Small intestine (tissue), 7 donors: ENCODE measurements around the gene TMEM151B. TPM values are rescaled to one million over a fixed set of nuclear protein-coding genes. Genes with fewer than 3 reads are reported as not detected.
A peak's percentile ranks its signal among the peaks of the same experiment; 100 is the strongest.

Source experiments
- DNase-seq, 2 donors: peaks; one replicate each; pipeline versions ENCODE4 v3.0.0 to v3.0.0-alpha.2; 2013
- FAIRE-seq: peaks from 2 replicates; lab custom pipeline; 2012; peaks lifted over from hg19 to GRCh38; lab: Jason Lieb, UNC
- H3K27ac ChIP-seq, 3 donors: one replicate each; pipeline ENCODE4 v1.5.1; 2013; ENCODE audit warnings: low read length in 2 of 3, mild to moderate bottlenecking in 2 of 3, control low read depth in 1 of 3, inconsistent platforms in 1 of 3, low read depth in 1 of 3, moderate library complexity in 1 of 3
- H3K27me3 ChIP-seq, 3 donors: one replicate each; pipeline ENCODE4 v1.6.1; 2013; ENCODE audit warnings: low read length in 3 of 3, inconsistent platforms in 1 of 3; ENCODE audit not compliant: control insufficient read depth in 3 of 3, insufficient read depth in 3 of 3
- H3K36me3 ChIP-seq, 3 donors: one replicate each; pipeline ENCODE4 v1.6.1; 2013; ENCODE audit warnings: low read length in 3 of 3, inconsistent platforms in 1 of 3, low read depth in 1 of 3, mild to moderate bottlenecking in 1 of 3, moderate library complexity in 1 of 3; ENCODE audit not compliant: control insufficient read depth in 3 of 3, insufficient read depth in 2 of 3
- H3K4me1 ChIP-seq, 3 donors: one replicate each; pipeline ENCODE4 v1.6.1; 2013; ENCODE audit warnings: low read length in 2 of 3, inconsistent platforms in 1 of 3, low read depth in 1 of 3, mild to moderate bottlenecking in 1 of 3, moderate library complexity in 1 of 3; ENCODE audit not compliant: control insufficient read depth in 3 of 3, insufficient read depth in 2 of 3
- H3K4me3 ChIP-seq, 3 donors: one replicate each; pipeline ENCODE4 v1.5.1; 2013; ENCODE audit warnings: low read length in 3 of 3, control low read depth in 1 of 3, inconsistent platforms in 1 of 3, low read depth in 1 of 3, mild to moderate bottlenecking in 1 of 3, moderate library complexity in 1 of 3
- H3K9me3 ChIP-seq, 2 donors: one replicate each; pipeline ENCODE4 v1.6.1; 2013; ENCODE audit warnings: low read depth in 1 of 2, low read length in 1 of 2; ENCODE audit not compliant: control insufficient read depth in 2 of 2, insufficient read depth in 1 of 2
- WGBS, 3 donors: extraction: QIAGEN DNeasy Blood & Tissue Kit; methylation state at CpG; one replicate each; pipeline ENCODE4 v1.1.7; 2013; 5-methylcytosine and 5-hydroxymethylcytosine counted together
- polyA plus RNA-seq, 4 donors: library from polyadenylated mRNA; stranded (reverse) in 3 of 4; unstranded in 1 of 4; fragments of 200-250 nt in 3 of 4; fragments of 120-200 nt in 1 of 4; gene quantifications; one replicate each; pipeline versions ENCODE4 v1.2.1 to v1.2.3, GENCODE V29; 2013
- donor health status: healthy with polysubstance abuse.
- donor health status: control.
- donor health status: control.
- donor health status: Bipolar disorder and iron deficiency.
- donor health status: healthy.

Gene TMEM151B
- polyA plus RNA-seq, 4 donors, result 0.96 to 3.1 TPM; not detected in 2

DNA sequence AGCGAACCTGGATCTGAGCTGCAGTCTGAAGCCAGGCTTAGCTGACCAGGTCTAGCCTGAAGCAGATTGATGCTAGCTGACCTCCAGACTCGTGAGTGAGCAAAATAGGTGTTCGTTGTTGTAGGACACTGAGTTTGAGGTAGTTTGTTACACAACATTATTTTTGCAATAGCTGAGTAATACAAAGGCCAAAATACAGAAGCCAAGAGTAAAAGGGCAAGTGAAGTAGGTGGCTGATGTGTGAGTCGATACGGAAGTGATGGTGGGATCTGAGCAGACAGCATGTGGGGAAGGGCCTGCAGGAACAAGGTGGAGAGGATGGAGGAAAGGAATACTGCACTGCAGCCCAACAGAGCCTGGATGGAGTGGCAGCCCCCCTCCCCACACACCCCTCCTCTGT lies 63.7 kb downstream of the TMEM151B start:
- 81 to 91% (median 85%) methylated on average over 5 of the region's 5 CpGs for WGBS, 3 donors
- no peaks in the 10 kb centered on the region for H3K36me3 ChIP-seq
- no peak overlapping the region for H3K27ac ChIP-seq
- peaks cover 0 to 12% (median 3%) of the 10 kb centered on the region in 3 donors for H3K27me3 ChIP-seq
- FAIRE-seq (no peak), DNase-seq (no peak)
- H3K4me3 ChIP-seq, result no peak overlapping the region
- no peaks in the 10 kb centered on the region for H3K9me3 ChIP-seq
- H3K4me1 ChIP-seq, result no peaks in the 10 kb centered on the region

DNA sequence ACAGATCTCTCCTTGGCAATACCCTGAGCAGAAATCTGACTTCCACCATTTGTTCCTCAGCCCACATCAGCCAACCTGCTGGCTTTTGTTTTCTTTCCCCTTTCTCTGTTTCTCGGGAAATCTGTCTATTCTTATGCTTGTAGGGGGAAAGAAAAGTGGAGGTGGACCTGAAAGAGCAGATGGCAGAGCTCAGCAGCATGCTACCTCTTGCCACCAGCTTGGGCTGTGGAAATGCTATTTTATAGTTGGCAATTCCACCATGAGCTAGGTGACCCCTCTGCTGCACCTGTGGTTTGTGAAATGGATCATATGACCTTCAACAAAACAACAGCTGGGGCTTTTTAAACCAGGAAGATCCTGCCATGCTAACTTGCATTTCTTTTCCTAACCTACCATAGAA lies 65.4 kb downstream of the TMEM151B start:
- no peaks in the 10 kb centered on the region for H3K27me3 ChIP-seq
- no peaks in the 10 kb centered on the region for H3K9me3 ChIP-seq
- H3K36me3 ChIP-seq, result no peaks in the 10 kb centered on the region
- H3K4me3 ChIP-seq, result no peak overlapping the region
- WGBS, 3 donors, result 47 to 68% (median 59%) methylated on average over 1 of the region's 1 CpG
- FAIRE-seq (no peak), DNase-seq (no peak)
- H3K27ac ChIP-seq, result no peak overlapping the region
- H3K4me1 ChIP-seq, result no peaks in the 10 kb centered on the region

DNA sequence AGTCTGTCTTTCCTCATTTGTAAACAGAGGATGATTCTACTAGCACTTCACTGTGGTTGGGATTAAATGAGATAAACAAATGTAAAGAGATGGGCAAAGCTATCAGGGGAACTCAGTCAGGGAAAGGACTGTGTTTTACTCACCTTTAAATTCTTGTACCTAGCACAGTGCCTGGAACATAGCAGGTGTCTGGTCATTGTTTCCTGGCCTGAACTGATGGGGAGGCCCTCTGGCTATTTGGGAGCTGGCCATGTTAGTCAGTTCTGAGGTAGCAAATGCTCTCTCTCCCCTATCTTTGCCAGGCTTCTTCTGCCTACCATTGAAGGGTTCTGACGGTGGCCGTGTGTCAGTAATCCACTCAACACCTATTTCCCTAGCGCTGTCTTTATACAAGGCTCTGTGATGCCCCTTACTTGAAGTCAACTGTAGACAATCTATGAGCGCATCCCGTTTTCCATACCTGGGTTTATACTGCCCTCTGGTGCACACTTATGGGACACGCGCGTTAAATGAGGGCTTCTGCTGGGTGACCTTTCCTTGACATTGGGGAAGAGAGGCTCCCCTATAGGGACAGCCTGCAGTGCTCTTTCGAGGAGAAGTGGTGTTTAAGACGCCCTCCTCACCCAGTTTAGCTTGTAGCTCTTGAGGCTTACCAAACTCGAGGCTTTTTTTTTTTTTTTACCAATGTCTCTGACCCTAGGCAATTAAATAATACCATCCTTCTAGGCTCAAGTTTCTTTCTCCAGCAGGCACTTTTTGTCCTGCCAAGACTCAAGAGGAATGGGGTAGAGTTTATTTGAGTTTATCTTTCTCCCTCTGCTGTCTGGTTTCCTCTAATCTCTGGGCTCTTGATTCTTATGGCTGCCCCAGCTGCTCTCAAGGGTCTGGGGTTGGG lies 68.2 kb downstream of the TMEM151B start:
- Histone ChIP-seq H3K36me3 (no peaks in the 10 kb centered on the region), H3K27ac (no peak overlapping the region), H3K4me1 (peaks cover 0 to 5% (median 0%) of the 10 kb centered on the region in 3 donors), H3K27me3 (peaks cover 4 to 23% (median 6%) of the 10 kb centered on the region in 3 donors), H3K4me3 (no peak overlapping the region), H3K9me3 (no peaks in the 10 kb centered on the region)
- FAIRE-seq, result no peak
- DNase-seq, result peak; percentile 77 to 78
- 1 to 2% (median 2%) methylated on average over 11 of the region's 11 CpGs for WGBS, 3 donors

DNA sequence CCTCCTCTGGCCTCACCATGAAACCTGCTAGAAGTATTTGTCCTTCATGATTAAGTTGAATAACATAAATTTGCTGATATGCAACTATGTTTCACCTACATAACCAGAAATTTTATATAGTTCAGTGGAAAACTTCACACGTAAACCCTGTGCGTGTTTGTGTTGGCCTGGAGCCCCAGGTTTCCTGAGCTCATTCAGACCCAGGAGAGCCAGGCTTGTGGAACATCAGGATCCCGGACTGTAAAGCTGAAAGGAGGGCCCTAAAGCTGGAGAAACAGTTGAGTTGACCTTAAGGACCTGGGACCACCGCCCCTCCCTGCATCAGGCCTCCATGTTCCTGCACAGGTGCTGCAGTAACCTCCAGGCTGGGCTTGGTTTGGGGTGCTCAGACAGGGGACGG lies 69.1 kb downstream of the TMEM151B start:
- Histone ChIP-seq H3K4me1 (peaks cover 0 to 5% (median 0%) of the 10 kb centered on the region in 3 donors), H3K36me3 (no peaks in the 10 kb centered on the region), H3K4me3 (no peak overlapping the region), H3K9me3 (no peaks in the 10 kb centered on the region), H3K27ac (no peak overlapping the region), H3K27me3 (peaks cover 4 to 28% (median 6%) of the 10 kb centered on the region in 3 donors)
- DNase-seq (no peak), FAIRE-seq (no peak)
- WGBS, 3 donors, result 78 to 84% (median 83%) methylated on average over 5 of the region's 5 CpGs

DNA sequence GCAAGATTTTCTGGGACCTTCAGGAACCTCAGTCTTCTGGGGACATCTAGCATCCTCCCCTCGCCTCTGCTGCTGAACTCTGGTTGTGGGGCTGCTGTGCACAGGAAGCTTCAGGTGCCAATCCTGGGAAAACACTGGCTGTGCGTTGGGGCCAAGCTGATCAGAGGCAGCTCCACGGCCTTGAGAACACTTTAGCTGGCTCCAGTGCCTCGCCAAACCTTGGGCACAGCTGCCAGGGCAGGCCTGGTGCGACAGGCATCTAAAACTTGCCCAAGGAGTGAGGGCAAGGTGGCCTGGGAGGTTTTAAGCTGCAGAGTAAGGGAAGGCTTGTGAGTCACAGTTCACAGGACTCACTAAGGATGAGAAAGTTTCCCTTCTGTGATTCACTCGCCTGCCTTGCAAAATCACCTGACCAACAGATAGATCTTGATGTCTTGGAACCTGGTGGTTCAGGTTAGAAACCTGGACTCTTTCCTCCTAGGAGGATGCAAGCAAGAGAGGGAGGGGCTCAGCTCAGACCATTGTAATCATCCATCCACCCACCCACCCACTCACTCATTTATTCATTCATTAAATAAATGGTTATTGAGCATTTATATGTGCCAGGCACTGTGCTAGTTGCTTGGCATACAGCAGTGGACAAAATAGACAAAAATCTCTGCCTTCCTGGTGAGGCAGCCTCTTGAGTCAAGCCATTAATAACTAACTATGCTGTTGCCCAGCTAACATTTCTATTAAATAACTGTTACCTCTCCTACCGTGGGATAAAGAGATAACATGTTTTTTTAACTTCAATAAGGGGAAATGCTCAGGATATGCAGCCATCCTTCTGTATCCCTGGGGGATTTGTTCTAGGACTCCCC lies 69.7 kb downstream of the TMEM151B start:
- WGBS, 3 donors, result 53 to 73% (median 58%) methylated on average over 7 of the region's 7 CpGs
- FAIRE-seq, result no peak
- Histone ChIP-seq H3K36me3 (no peaks in the 10 kb centered on the region), H3K27ac (no peak overlapping the region), H3K9me3 (no peaks in the 10 kb centered on the region), H3K4me3 (no peak overlapping the region), H3K4me1 (peaks cover 0 to 5% (median 0%) of the 10 kb centered on the region in 3 donors), H3K27me3 (peaks cover 4 to 31% (median 9%) of the 10 kb centered on the region in 3 donors)
- DNase-seq, result no peak

DNA sequence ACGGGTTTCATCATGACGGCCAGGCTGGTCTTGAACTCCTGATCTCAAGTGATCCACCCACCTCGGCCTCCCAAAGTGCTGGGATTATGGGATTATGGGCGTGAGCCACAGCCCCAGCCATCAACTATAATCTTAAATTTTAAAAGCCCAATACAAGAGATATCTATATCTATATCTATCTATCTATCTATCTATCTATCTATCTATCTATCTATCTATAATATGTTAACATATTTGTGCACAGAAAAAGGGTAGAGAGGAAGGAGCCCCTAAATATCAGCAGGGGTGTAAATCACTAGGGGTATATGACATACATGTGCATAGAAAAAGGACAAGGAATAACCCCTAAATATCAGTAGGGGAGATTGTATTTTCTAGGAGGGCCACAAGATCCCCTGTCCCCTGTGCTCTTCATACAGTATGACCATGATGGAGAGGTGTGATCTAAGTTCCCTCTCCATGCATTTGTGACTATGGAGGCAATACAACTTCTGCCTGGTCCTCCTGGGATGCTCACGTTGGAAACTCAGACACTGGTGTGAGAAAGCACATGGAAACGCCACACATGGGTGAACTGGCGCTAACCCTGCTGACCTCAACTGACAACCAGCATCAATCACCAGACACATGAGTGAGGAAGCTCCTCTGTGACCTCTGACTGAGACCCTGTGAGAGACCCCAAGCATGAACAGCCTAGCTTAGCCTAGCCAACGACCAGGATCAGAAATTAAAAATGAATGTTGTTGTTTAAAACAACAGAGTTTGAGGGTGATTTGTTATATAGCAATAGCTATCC lies 71.0 kb downstream of the TMEM151B start:
- 43 to 62% (median 49%) methylated on average over 8 of the region's 8 CpGs for WGBS, 3 donors
- no peak overlapping the region for H3K4me3 ChIP-seq
- peaks cover 0 to 5% (median 0%) of the 10 kb centered on the region in 3 donors for H3K4me1 ChIP-seq
- H3K9me3 ChIP-seq, result no peaks in the 10 kb centered on the region
- DNase-seq (no peak), FAIRE-seq (no peak)
- H3K27me3 ChIP-seq, result peaks cover 4 to 32% (median 11%) of the 10 kb centered on the region in 3 donors
- H3K36me3 ChIP-seq, result no peaks in the 10 kb centered on the region
- H3K27ac ChIP-seq, result no peak overlapping the region

DNA sequence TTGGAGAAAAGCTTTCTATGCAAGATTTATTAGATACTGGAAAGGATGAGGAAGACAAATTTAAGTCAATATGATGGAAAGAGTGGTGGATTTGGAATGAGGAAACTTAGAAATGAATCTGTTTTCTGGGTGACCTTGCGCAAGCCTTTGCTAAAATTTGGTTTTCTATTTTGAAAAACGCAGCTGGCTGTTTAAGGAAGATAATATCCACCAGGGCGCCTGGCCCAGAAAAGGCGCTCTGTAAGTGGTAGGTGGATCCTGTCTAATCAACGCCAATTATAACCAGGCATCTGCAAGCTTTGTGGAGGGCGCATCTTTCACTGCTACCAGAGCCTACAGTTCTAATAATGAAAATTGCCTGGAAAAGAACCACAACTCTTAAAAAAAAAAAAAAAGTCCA lies 71.8 kb downstream of the TMEM151B start:
- 29 to 35% (median 32%) methylated on average over 6 of the region's 6 CpGs for WGBS, 3 donors
- Histone ChIP-seq H3K4me3 (no peak overlapping the region), H3K4me1 (peaks cover 0 to 5% (median 0%) of the 10 kb centered on the region in 3 donors), H3K36me3 (no peaks in the 10 kb centered on the region), H3K27ac (no peak overlapping the region), H3K27me3 (peaks cover 4 to 32% (median 11%) of the 10 kb centered on the region in 3 donors), H3K9me3 (no peaks in the 10 kb centered on the region)
- no peak for FAIRE-seq
- DNase-seq, result no peak
